NCI-H1048 (cell line): ENCODE data around the gene ENPP3.

Source experiments
- DNase-seq: peaks from one replicate; lab custom pipeline; 2025; lab: John Stamatoyannopoulos, UW

The ENPP3 gene

DNA sequence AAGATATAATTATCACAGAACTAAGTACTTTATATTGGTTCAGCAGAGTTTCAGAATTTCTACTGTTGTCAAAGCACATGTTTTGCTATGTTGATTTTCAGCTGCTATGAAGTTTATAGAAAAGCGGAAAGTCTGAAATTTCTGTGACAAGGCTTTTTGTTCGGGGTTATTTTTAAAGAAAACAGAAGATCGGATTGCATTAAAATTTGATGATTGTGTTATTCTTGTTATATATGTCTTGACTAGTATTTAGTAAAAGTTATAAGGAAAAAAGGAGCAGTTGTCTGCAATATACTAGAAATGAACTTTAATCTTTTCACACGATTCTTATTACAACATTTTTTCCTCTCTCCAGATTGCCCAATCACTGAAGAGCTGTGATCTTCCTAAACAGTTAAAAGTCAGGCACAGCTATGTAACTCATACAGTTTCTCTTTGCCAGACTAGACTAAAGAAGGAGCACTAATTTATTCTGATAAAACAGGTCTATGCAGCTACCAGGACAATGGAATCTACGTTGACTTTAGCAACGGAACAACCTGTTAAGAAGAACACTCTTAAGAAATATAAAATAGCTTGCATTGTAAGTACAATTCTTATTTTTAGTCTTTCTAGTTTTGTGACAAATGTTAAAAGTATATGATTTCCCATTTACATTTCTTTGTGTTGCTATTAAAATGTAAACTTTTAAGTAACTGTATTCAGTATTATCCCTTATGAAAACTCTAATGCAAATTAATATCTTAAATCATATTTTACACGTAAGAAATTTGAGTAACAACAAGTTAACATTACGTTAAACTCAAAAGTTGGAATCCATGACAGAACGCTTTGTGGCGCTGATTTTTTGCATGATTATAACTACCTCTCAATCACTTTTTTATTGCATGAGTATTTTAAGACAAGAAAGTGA, at the start of gene ENPP3:
Gene ENPP3, plus strand, starts transcription at position 423 of the 913 bp plus-strand sequence. Its CDS starts 83 bp downstream, at position 506.
- DNase-seq: no peak

DNA sequence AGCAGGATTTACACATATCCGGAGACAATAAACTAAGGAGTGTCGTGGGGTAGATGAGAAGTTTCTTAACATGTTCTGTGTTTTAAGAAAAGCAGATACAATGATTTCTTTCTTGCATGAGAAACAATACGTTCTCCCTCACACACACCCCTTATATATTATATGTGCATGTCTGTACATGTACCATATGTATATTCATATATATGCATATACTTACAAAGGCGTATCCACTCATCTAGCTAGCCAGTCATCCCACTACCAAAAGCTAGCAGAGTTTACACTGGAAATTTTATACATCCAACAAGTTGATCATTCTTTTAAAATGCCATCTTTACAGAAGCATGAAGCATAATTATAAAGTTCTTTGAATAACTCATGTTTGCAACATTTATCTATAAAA, 49.2 kb upstream of the ENPP3 start:
- no peak for DNase-seq

DNA sequence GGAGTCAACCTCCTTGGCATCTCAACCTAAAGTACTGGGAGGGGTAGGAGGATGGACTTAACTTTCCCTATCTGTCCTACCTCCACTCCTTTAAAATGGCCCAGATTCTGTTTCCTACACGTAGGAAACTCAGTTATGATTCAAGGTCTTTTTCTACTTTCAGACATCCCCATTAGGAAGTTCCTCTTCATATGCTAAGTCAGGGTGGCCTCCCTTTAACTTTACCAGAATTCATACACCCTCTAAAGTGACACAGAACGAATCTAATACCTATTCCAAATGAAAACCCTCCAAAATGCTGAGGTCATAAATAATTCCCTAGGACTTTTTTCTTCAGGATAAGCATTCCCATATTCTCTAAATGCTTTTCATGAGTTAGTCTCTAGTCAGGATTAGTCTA, 48.5 kb upstream of the ENPP3 start:
- no peak for DNase-seq

DNA sequence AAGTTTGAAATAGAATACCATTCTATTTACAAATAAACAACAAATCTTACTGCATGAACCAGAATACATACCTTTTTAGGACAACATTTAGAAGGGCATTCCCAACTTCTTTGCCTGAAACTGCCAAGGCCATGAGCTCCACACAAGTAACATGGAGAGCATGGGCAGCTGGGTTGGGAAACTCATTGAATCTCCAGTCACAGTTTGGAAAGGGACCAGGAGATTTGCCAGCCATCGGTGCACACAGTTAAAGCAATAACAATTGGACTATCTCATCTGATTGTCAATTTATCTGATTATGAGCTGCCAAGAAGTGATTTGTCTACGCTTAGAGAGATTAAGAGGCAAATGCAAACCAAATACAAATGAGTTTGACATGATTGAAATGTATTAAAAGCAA, 44.2 kb upstream of the ENPP3 start:
- DNase-seq: no peak

DNA sequence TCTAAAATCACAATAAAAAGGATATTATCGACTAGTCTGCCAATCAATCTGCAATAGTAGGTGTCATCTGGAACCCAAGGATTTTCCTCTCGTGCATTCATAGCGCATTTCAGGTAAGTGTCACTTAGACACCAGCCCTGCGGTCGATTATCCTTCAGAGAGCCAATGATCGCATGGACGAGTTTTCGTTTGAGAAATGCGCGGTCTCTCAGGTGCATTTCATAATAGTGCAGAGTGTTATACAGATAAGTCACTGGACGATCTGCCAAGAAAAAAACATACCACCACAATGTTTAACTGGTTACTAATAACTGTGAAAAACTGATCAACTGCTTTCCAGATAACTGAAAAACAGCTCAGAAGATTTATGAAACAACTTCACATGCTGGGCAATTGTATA, 43.0 kb upstream of the ENPP3 start:
- no peak for DNase-seq

DNA sequence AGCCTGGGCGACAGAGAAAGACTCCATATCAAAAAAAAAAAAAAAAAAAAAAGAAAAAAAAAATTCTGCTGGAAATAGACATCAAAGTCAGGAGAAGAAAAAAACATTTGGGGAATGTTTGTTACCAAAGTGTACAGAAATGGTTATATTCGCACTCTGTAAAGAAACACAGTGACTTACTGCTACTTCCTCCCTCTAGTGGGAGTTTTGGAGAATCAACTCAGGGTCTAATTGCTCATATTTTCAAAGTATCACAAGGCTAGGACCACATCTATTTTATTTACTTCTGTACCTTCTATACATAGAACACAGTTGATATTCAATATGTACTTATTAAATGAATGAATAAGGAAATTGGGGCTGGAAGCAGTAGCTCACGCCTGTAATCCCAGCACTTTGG, 39.7 kb upstream of the ENPP3 start:
- DNase-seq: no peak

DNA sequence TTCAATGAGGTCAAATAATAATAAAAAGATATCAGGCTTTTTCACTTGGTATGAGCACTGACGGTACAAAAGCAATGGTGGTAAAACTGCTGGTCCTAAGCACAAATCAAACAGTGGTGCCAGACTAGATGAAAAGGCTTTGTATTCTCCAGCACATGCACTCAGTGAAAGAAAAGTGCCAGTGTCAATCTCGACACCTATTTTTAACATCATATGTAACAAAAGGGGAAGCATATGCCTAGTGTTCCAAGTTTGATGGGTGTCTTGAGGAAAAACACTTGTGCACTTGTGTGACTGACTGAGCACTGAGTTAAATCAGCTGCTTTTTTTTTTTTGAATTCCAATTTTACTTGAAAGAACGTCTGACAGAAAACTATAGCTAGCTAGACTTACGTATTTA, 36.4 kb upstream of the ENPP3 start:
- no peak for DNase-seq

DNA sequence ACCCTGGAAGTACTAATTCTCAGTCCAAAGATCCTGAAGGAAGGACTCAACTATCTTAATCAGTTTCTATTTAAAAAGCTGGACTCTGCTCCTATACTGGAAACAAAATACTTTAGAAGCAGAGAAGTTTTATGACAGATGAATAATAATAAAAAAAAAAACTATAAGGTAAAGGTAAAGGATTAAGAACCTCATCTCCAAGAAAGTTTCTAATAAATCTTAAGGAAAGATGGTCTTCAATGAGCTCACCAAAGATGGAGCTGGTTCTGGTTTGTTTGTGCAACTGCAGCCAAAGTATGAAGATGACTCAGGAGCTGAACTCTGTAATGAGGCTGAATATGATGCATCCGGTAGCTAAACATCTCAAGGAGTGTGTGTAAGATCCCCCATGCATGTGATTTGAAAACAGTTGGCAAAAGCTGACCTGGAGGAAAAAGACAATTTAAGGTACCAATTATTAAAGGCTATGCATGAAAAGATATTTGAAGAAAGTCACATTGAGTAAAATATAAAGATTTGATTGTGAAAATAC, 34.3 kb upstream of the ENPP3 start:
- no peak for DNase-seq

DNA sequence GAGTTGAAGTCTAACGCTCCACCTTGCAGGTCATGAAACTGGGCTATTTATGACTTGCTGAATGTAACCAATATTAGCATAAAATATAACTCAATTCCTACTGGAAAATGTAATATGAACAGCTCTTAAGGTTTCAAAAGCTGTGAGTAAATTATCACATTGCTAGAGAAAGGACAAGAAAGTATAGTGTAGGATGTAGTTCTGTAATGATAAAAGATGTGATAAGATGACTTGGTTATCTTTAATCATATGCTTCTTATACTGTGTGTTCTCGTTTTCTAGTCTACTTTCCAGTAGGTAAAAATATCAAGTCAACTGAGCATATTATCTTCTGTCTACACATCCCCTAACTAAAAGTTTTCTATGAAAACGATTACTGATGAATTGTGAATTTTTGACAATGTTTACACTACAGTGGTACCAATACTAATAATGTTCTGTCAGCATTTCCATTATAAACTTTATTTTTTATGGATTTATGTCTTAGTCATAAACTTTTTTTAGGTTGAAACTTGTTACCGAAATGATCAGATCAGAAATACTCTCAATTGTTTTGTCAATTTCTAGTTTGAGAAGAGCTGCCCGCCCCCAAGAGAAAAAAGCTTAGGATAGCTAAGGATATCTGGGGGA, 23.7 kb upstream of the ENPP3 start:
- DNase-seq: no peak

DNA sequence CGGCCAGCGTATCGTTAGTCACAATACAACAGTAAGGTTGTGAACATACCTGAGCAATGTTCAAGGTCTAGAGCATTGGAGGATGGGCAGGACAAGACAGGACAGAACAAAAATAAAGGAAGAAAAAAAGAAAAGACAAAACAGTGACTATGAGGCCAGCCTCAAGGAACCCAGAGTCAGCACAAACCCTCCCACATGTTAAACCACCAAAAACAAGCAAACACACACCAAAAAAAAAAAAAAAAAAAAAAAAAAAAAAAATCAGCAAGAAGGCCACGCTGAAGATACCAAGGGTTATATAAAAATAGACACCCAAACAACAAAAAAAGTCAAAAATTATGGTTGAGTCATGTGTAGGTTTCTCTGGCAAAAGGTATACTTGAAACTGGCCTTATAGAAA, 21.8 kb upstream of the ENPP3 start:
- no peak for DNase-seq

DNA sequence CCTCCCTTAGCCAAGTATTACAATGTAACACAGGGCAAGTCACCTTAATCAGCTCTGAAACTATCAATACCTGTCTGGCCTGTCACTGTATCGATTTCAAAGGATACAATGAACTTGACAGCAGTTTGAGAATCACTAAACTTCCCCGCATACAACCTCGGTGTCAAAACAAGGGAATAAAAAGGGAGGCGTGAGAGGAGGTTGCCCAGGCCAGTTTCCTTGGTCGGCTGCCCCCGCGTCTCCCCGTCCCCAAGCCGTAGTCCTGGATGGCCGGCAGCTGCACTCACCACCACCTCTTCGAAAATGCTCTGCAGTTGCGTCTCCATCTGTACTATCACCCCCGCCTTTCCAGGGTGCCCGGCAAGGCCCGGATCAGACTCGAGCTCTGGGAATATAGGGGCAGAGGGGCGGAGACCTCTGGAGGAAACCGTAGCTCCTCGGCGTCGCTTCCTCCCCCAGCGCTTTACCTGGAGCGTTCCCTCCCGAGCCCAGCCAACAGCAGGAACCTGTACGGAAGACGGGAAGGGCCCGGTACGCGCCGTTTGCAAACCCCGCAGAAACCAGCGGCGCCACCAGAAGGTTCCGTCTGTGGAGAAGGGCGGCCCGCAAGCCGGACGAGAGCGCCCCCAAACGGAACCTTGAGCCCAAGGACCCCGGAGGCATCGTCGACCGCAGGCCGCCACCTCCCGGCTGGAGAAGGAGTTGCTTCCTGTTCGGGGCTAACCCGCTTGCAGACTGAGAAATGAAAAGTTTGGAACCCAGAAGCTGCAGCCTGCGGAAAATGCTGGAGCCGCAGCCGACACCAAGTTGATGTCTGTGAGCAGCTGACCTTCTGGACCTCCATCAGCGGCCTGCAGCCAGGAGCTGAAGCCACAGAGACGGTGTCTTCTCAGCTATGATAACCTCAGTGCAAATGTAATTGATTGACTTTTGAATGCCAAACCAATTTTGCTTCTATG, 9.1 kb upstream of the ENPP3 start, which contains the start of gene MED23:
Gene MED23, minus strand, starts transcription at position 519 of the 959 bp plus-strand sequence. Its CDS starts 193 bp downstream, at position 326.
- peak; percentile 87 for DNase-seq

DNA sequence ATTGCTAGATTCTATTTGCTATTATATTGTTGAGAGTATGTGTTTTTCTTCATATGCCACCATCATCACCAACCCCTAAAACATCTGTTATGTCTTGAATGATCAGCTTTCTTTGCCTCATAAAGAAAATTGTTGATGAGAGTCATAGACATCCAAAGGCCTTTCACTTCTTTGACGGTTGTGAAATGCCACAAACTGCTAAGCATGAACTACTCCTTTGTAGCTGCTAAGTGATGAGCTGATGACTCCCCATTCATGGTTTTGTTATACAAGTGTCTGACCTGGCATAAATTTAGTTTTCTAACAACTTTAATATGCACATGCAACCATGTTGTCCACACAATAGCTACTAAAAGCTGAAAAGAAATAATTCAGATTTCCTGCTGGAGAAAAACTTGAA, 8.4 kb upstream of the ENPP3 start:
- no peak for DNase-seq

DNA sequence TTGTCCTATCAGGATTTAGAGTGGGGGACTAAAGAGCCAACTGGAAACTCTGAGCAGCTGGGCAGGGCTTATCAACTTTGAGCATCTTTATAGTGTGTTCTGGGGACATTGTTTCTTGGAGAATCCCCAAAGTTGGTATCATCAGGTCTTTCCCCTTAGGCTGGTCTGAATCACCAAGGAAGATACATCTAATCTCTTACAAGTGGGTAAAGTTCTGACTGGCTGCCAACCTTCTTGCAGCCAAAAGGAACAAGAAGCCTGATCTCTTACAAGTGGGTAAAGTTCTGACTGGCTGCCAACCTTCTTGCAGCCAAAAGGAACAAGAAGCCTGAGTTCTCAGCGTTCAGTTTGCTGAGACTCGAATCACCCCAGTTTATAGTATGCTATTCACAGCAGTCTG, 7.5 kb upstream of the ENPP3 start:
- DNase-seq: no peak

DNA sequence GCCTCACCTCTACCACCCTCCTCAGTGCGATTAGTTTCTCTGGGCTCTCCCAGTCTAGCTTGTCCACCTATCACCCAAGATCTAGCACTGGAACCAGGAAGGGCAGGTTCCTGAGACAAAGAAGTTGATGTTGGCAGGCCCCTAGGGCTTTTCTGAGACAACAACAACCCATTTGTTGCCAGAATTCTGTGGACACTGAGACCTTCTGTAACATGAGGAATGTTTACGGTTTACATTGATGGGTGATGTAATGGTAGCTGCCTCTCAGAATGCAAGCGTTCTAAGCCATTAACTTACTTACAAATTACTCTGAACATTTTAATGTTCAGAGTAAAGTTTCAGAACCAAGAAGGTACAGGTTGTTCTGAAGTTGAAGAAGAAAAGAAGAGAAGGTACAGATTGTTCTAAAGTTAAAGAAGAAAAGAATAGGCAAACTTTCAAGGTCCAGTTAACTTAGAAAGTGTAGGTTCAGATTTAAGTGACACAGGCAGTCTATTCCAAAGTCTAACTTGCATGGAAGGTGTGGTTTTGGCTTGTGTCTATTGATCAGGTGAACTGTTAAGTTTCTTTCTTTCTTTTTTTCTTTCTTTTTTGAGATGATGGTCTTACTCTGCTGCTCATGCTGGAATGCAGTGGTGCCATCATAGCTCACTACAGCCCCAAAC, 5.3 kb upstream of the ENPP3 start:
- DNase-seq: no peak

DNA sequence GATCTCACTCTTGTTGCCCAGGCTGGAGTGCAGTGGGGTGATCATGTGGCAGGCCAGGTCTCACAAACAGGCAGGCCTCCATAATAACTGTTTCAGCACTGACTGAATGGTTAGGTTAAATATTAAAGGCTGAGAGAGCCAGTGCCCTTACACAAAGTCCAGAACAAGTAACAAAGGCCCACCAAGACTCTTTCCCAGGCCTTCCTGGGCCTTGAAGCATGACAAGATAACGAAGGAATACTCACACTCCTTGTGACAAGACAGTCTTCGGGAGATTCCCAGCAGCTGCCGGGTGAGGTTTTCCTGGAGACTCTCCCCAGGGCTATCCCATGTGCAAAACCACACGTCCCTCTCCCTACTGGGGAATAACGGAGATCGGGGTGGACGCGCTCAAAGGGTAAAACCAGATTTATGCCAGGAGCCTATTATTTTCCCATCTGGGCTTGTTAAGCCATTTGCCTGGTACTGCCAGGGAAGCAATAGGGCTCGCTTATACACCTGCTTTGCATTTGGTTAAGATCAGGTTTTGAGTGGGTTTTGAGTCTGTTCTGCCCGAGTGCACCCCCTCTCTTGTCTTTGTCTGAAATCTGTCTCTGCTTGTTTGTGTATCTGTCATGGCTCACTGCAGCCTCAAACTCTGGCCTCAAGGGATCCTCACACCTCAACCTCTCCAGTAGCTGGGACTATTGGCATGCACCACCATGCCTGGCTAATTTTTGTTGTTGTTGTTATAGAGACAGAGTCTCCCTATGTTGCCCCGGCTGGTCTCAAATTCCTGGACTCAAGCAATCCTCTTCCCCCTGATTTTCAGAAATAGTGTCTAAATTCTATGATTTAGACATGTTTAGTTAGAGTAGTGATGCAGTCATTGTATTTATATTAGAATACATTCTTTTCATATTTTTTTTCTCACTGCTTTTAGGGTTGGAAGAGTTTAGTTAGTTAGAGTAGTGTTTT, 1.4 kb upstream of the ENPP3 start:
- no peak for DNase-seq

DNA sequence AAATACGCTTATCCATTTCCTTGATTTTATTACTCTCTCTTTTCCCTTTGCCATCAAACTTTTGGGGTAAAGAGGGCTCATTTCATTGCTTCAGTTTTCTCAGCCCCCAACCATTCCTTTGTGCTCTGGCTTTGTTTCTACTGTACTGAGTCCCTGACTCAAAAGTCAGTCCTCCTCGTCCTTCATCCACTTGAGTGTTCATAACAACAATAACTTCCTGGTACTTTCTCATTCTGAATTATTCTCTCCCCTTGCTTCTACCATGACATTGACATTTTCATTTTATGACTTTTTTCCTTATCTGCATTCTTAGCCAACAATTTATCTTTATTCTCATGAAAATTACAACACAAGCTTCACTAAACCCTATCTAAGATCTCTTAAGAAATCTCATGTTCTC, 911 bp downstream of the ENPP3 start:
- DNase-seq: no peak

DNA sequence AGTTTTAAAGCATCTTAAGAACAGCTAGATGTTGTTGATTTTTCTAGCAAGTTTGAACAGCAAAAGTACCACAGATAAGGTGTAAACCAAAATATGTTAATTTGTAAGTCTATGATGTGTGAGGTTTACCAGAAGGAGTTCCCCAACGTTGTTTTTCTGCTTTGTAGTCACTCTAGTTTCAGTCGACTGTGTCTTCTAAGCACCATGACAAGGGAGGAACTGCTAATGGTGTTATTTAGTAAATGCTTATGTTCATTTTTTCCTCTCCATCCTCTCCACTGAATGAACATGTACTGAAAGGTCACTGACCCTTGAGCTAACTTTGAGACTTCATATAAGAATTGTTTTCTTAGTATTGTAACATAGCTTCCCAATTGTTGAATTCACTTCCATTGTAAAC, 3.0 kb downstream of the ENPP3 start:
- no peak for DNase-seq

DNA sequence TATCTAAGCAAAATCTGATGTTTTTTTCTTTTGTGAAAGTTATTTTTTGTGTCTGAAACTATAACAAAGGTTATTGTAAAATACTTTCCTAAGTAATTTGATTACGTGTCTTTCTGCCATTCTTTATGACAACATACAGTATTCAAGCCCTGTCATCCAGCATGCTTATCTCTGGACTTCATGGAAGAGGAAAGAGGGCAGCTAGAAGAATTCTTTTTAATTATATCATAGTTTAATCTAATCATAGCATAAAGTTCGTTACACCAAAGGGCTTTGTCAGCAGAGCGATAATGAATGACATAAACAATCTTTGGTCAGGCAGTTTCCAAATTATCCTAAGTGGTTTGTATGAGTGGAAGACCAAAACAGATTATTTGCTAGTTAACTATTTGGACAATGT, 3.5 kb downstream of the ENPP3 start:
- no peak for DNase-seq

DNA sequence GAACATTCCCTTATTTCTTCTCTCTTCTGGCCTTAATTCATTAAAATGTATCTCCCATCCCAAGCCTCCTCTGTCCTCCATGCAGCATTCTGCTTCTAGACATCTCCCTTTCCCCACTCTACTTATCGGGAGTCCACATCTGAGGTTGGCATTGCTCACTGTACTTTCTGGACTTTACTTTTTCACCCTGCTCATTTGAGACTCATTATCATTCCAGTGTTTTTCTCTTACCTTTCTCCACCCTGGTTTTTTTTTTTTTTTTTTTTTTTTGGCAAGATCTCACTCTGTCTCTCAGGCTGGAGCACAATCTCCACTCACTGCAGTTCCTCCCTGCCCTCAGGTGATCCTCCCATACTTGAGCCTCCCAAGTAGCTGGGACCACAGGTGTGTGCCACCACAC, 4.5 kb downstream of the ENPP3 start:
- DNase-seq: no peak

DNA sequence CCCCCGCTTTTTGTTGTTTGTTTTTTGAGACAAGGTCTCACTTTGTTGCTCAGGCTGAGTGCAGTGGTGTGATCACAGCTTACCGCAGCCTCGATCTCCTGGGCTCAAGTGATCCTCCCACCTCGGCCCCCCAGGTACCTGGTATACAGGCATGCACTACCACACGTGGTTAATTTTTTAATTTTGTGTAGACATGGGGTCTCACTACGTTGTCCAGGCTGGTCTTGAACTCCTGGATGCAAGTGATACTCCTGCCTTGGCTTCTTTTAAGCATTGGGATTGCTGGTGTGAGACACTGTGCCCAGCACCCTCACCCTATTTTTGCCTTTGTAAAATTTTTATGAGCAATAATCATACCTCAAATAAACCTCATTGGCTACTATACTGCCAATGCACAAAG, 5.5 kb downstream of the ENPP3 start:
- DNase-seq: no peak
